ENCODE data around the gene CENPX.

GRCh38 chr17:81980707-81981343 is 41.9 kb downstream of the CENPX start:
- TF ChIP-seq CTCF (optimal IDR thresholded peaks at IDR 0.05 in 1 of 3, IDR thresholded peaks at IDR 0.05 in 1 of 3, conservative IDR thresholded peaks at IDR 0.05 in 1 of 3; ENCODE audit: extremely low read depth in 1 of 3, insufficient read depth in 2 of 3, low read length in 3 of 3) (no peak), EZH2 (IDR thresholded peaks at IDR 0.05; ENCODE audit: low read length) (no peak)
